GM12875 (cell line): Measurements from ENCODE around the gene TSPAN33.
A peak's percentile ranks its signal among the peaks of the same experiment; 100 is the strongest.
"Not testable (repeated sequence)": the region's sequence is repeated elsewhere in the genome, so short reads cannot be mapped to it uniquely, and the experiment has no call there.

Experiments used
- H3K4me3 ChIP-seq: one replicate; pipeline ENCODE4 v1.5.1; 2011; ENCODE audit warnings: low read depth, low read length, control low read depth
- TF ChIP-seq, protein P1 (sequence below): IDR thresholded peaks from 2 replicates; pipeline ENCODE4 v1.5.1; 2011; ENCODE audit warnings: low read depth, mild to moderate bottlenecking, control low read depth, inconsistent platforms, low read length, moderate library complexity, borderline replicate concordance; ENCODE audit not compliant: insufficient read depth

Gene TSPAN33

DNA sequence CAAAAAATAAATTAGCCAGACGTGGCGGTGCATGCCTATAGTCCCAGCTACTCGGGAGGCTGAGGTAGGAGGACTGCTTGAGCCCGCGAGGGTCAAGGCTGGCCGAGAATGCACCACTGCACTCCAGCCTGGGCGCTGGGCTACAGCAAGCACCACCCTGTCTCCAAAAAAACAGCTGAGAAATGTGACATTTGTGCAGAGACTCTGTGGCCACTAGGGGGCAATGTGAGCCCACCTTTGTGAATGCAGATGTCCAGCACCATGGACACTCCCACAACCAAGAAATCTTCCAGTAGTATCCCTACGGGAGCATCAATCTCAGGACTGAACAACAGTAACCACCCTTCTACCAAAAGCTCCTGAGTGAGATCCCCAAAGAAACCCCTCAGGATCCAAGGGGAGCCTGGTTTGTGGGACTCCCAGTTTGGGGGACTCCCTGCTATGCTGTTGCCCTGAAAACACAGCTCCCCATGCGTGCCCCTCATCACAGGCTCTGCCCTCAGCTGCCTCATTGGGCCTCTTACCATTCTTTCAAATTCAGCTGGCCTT is 74.1 kb downstream of the TSPAN33 start:
- H3K4me3 ChIP-seq, result no peak overlapping the region
- TF ChIP-seq, protein P1, sequence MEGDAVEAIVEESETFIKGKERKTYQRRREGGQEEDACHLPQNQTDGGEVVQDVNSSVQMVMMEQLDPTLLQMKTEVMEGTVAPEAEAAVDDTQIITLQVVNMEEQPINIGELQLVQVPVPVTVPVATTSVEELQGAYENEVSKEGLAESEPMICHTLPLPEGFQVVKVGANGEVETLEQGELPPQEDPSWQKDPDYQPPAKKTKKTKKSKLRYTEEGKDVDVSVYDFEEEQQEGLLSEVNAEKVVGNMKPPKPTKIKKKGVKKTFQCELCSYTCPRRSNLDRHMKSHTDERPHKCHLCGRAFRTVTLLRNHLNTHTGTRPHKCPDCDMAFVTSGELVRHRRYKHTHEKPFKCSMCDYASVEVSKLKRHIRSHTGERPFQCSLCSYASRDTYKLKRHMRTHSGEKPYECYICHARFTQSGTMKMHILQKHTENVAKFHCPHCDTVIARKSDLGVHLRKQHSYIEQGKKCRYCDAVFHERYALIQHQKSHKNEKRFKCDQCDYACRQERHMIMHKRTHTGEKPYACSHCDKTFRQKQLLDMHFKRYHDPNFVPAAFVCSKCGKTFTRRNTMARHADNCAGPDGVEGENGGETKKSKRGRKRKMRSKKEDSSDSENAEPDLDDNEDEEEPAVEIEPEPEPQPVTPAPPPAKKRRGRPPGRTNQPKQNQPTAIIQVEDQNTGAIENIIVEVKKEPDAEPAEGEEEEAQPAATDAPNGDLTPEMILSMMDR, result peak; percentile 81

DNA sequence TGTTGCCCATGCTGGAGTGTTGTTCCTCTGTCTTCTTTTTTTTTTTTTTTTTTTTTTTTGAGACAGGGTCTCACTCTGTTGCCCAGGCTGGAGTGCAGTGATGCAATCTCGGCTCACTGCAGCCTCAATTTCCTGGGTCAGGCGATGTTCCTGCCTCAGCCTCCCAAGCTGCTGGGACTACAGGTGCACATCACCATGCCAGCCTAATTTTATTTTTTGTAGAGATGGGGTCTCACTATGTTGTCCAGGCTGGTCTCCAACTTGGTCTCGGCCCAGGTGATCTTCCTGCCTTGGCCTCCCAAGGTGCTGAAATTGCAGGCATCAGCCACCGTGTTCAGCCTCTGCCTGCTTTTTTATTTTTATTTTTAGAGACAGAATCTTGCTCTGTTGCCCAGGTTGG is 74.7 kb downstream of the TSPAN33 start:
- not testable (repeated sequence) for H3K4me3 ChIP-seq
